GM12891 (cell line): Measurements from ENCODE around the gene MRPS23.
"Not testable (repeated sequence)": the region's sequence is repeated elsewhere in the genome, so short reads cannot be mapped to it uniquely, and the experiment has no call there.

Source experiments
- DNase-seq: peaks from one replicate; pipeline ENCODE4 v3.0.0; 2011; ENCODE audit warnings: low spot score; ENCODE audit not compliant: insufficient read length
- FAIRE-seq: peaks from 2 replicates; lab custom pipeline; 2011; peaks lifted over from hg19 to GRCh38; lab: Jason Lieb, UNC
- PAX5 ChIP-seq: IDR thresholded peaks from 2 replicates; pipeline ENCODE4 v1.6.1; 2011; ENCODE audit warnings: low read length, moderate library complexity, mild to moderate bottlenecking; ENCODE audit not compliant: insufficient read depth, severe bottlenecking
- POLR2A ChIP-seq: IDR thresholded peaks from 2 replicates; pipeline ENCODE4 v1.6.1; 2011; ENCODE audit warnings: low read depth, low read length, control low read depth
- POLR2AphosphoS5 ChIP-seq: IDR thresholded peaks from 2 replicates; pipeline ENCODE4 v1.6.1; 2011; ENCODE audit warnings: low read depth, low read length, control low read depth
- POU2F2 ChIP-seq: IDR thresholded peaks from 2 replicates; pipeline ENCODE4 v1.6.1; 2011; ENCODE audit warnings: low read depth, mild to moderate bottlenecking, control low read depth, low read length, moderate library complexity
- SPI1 ChIP-seq: IDR thresholded peaks from 2 replicates; pipeline ENCODE4 v1.6.1; 2011; ENCODE audit warnings: low read depth, low read length, control low read depth
- TAF1 ChIP-seq: IDR thresholded peaks from 2 replicates; pipeline ENCODE4 v1.6.1; 2011; ENCODE audit warnings: low read depth, low read length, control low read depth

MRPS23 gene

GRCh38 chr17:57856792-57857620 is 7.2 kb upstream of the MRPS23 start:
- FAIRE-seq, result no peak
- no peak for DNase-seq
- no peak for TF ChIP-seq SPI1
- no peak for TF ChIP-seq PAX5

DNA sequence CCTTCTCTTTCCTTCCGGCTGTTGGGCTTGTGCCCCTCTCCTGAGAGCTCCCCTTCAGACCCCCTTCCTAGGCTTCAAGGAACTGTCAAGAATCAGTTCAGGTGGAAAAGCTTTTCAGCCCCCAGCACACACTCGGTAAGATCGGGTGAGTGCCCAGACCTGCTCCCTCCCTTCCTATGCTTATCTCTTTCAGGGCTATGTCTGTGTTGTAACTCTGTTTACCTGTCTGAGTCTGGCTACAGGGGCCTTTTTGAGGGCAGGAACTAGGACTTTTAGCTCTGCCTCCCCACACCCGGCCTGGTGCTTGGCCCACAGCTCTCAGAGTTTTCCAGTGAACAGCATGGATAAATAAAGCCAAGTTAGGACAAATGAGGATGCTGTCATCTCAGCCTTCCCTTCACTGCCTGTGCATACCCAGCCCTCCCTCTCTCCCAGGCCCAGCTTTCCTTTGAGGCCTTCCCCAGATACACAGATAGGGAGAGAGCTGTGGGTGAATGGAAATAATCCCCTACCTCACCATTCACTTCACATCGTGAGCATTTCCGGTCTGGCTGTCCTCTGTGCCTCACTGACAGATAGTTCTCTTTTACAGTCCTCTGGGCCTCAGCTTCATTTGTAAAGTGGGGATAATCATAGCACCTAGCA is 5.7 kb upstream of the MRPS23 start:
- FAIRE-seq, result no peak
- TF ChIP-seq POU2F2, result no peak
- no peak for DNase-seq

DNA sequence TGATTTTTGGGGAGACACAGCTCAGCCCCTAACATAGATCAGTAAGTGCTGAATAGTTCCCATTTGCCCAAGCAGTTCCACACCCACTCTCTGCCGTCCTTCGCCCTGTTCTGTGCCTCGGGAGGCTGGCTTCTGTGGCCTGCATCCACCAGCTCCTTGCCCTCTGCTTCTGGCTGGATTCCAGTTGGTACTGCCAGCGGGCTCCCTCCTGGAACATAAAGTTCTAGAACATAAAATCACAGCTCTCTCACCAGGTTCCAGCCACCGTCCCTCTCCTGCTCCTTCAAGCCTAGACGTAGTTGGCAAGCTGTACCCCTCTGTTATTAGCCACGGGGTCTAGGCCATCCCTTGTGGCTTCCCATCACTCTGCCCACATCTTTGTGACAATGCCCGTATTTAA is 3.9 kb upstream of the MRPS23 start:
- DNase-seq (no peak), FAIRE-seq (no peak)
- TF ChIP-seq TAF1, result no peak
- no peak for TF ChIP-seq POLR2AphosphoS5
- no peak for TF ChIP-seq POU2F2
- no peak for TF ChIP-seq PAX5
- no peak for TF ChIP-seq SPI1
- TF ChIP-seq POLR2A, result no peak

GRCh38 chr17:57852955-57853328 is 3.1 kb upstream of the MRPS23 start:
- DNase-seq (no peak), FAIRE-seq (no peak)
- TF ChIP-seq TAF1 (no peak), PAX5 (no peak), SPI1 (no peak), POLR2AphosphoS5 (no peak), POLR2A (no peak)

DNA sequence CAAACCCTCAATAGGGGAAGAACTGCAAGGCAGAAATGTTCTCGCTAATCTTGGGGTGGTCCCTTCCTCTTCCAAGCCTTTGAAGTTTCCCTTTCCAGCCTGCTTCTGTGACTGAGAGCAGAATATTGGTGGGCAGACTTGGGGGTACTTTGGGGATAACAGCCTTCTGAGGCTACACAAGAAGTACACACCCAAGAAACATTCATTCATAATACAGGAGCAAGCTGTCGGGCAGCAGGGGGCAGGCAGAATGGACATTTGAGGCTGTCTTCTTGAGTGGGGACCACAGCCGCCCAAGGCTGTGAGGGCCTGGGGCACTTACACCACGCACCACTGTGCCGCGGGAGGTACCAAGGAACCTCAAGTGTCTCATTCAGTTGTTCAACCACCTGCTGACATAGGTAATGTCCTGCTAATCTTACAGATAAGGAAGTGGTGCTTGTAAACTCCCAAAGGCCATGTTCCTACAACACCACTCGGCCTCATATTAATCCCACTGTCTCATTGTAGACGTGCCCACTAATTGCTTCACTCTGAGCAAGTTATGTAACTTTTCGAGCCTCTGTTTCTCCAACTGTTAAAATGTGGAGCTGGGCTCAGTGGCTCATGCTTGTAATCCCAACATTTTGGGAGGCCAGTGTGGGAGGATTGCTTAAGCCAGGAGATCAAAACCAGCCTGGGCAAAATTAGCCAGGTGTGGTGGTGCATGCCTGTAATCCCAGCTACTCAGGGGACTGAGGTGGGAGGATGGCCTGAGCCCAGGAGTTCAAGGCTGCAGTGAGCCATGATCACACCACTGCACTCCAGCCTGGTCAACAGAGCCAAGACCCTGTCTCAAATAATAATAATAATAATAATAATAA is 2.5 kb upstream of the MRPS23 start:
- DNase-seq (no peak), FAIRE-seq (no peak)
- TF ChIP-seq SPI1 (no peak), POLR2AphosphoS5 (no peak), POLR2A (no peak), PAX5 (no peak), TAF1 (no peak), POU2F2 (no peak)

DNA sequence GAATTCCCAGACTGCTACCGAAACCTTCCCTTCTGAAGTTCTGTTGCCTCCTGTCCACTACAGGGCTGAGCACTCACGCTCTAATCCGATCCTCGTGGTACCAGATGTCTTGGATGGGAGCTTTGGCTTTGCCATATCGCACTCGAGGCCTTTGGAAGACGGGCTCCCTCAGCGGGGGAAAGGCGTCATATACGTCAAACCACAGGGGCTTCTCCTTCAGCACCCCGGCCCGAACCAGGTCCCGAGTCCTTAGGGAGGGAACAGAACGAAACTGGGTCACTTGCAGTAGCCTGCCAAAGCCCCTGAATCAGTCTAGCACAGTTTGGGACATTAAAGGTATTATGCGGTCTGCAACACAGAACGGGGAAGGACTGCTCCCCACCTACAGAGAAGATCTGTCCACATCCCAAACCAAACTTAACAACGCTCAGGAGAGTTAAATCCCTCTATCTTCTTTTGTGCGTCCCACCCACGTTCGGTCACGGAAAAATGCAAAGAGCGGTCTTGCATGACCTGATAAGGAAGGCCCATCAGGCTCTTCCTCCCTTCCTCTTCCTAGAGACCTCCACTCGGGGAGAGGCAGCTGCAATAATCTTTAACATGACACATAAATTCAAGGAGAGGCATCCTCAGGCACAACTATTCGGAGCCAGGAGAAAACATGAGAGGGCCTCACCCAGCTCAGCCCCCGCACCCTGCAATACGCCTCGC is 526 bp downstream of the MRPS23 start:
- TF ChIP-seq POLR2AphosphoS5 (no peak), SPI1 (no peak), TAF1 (no peak), POU2F2 (no peak), PAX5 (no peak)
- peak; percentile 26 for FAIRE-seq
- DNase-seq, result no peak

- not testable (repeated sequence) for DNase-seq, FAIRE-seq
These were observed 3.5 kb downstream of the MRPS23 start for GRCh38 chr17:57846056-57846945.

DNA sequence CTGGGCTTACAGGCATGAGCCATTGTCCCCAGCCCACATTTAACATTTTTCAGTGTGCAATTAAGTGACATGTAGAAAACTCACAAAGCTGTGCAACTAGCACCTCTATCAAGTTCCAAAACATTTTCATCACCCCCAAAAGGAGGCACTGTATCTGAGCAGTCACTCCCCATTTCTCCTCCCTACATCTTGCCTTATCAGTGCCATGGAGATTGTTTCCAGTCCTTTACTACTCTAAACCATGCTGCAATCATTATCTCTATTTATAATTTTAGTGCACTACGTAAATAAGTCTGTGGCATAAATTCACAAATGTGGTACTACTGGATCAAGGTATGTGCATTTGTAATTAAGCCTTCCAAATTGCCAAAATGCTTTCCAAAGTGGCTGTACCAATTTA is 7.6 kb downstream of the MRPS23 start:
- FAIRE-seq (no peak), DNase-seq (no peak)
- TF ChIP-seq PAX5, result no peak
- TF ChIP-seq POLR2A, result no peak
- no peak for TF ChIP-seq POU2F2
- TF ChIP-seq POLR2AphosphoS5, result no peak
- TF ChIP-seq SPI1, result no peak
- TF ChIP-seq TAF1, result no peak

DNA sequence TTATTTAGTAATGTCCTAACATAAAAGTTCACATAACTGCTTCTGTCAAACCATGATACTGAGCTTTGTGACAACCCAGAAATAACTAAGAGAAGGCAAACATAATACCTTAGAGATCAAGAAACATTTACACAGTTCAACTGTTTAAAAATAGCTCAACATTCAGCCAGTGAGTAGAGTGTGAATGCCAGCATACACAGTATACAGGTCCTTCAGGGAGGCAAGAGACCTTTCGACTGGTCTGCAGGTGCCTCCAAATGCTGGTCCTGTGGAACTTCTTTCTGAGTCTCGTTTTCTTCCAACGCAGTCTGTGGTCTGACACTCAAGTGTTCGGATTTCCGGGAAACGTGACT is 10.3 kb downstream of the MRPS23 start:
- FAIRE-seq (no peak), DNase-seq (no peak)
- no peak for TF ChIP-seq POLR2AphosphoS5
- TF ChIP-seq POLR2A, result no peak
- TF ChIP-seq TAF1, result no peak
- TF ChIP-seq POU2F2, result no peak
- TF ChIP-seq PAX5, result no peak
- no peak for TF ChIP-seq SPI1
